ENCODE data around the gene COQ10B.

Gene COQ10B

DNA sequence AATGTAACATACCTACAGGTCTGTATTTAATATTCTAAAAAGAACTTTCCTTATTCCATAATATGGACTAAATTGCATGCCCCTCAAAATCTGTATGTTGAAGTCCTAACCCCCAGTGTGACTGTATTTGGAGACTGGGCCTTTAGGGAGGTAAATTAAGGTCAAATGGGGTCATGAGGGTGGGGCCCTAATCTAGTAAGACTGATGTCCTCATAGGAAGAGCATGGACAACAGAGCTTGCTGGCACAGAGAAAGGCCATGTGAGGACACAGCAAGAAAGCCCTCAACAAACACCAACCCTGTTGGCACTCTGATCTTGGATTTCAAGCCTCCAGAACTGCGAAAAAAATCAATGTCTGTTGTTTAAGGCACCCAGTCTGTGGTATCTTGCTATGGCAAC lies 37.1 kb upstream of the COQ10B start:
- Histone ChIP-seq H3K79me1 (replicated peaks; ENCODE audit: low read length, poor library complexity, severe bottlenecking) (peaks cover 16% of the 10 kb centered on the region), H3K14ac (ENCODE audit: low read length in 2 of 2) (no peak overlapping the region), H3K9me3 (ENCODE audit: control insufficient read depth, low read length) (no peaks in the 10 kb centered on the region), H4K8ac (ENCODE audit: low read length) (no peak overlapping the region), H3K4ac (ENCODE audit: low read depth in 1 of 2, low read length in 2 of 2) (no peak overlapping the region), H3K9ac (ENCODE audit: low read length) (no peak overlapping the region), H3K18ac (ENCODE audit: low read depth in 1 of 2, low read length in 2 of 2) (no peak overlapping the region), H3K27ac (ENCODE audit: low read length, poor library complexity, severe bottlenecking) (no peak overlapping the region), H3K4me1 (ENCODE audit: control insufficient read depth, insufficient read depth, low read depth, low read length) (no peaks in the 10 kb centered on the region), H3K4me3 (ENCODE audit: insufficient read depth in 1 of 2, low read depth in 1 of 2, low read length in 2 of 2) (no peak overlapping the region), H2BK15ac (ENCODE audit: low read depth, poor library complexity, severe bottlenecking) (no peak overlapping the region), H4K91ac (ENCODE audit: low read length) (no peak overlapping the region), H3K23ac (ENCODE audit: low read length in 2 of 2) (no peak overlapping the region), H2AK5ac (ENCODE audit: low read length, severe bottlenecking) (no peak overlapping the region), H2BK120ac (ENCODE audit: low read depth, low read length) (no peak overlapping the region), H2BK12ac (ENCODE audit: low read length in 2 of 2) (no peak overlapping the region), H3K27me3 (ENCODE audit: control insufficient read depth in 1 of 2, insufficient read depth in 1 of 2, low read length in 2 of 2) (no peaks in the 10 kb centered on the region), H2AFZ (ENCODE audit: low read depth, low read length) (no peak overlapping the region), H3K4me2 (ENCODE audit: low read length, poor library complexity, severe bottlenecking) (no peak overlapping the region), H2BK5ac (ENCODE audit: low read depth, low read length, poor library complexity, severe bottlenecking) (no peak overlapping the region), H3K36me3 (ENCODE audit: control insufficient read depth in 1 of 2, insufficient read depth in 2 of 2, low read depth in 1 of 2, low read length in 2 of 2) (peaks cover 28 to 91% of the 10 kb centered on the region in 2 experiments)
- 100% methylated on average over 1 of the region's 1 CpG for WGBS
- no peak for DNase-seq

DNA sequence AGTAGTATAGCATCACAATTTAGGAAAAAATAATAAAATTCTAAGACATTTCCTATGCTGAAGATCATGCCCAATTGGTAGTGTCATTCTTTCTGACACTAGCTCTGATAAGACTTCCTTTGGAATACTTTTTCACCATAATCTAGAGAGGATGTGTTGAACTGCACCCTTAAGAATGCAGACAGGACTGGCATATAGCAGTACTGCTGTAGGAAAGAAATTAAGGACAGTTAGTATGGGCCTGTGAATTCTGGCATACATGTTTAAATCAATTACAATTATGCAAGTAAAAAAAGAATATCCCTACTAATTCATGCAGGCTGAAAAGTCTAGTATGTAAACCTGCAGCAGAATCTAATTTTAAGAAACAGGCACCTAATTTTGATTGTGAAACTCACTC lies 33.9 kb upstream of the COQ10B start:
- no peak overlapping the region for H3K18ac ChIP-seq (ENCODE audit: low read depth in 1 of 2, low read length in 2 of 2)
- no peak overlapping the region for H3K4ac ChIP-seq (ENCODE audit: low read depth in 1 of 2, low read length in 2 of 2)
- no peak overlapping the region for H2AK5ac ChIP-seq (ENCODE audit: low read length, severe bottlenecking)
- H4K8ac ChIP-seq (ENCODE audit: low read length): no peak overlapping the region
- no peak overlapping the region for H3K9ac ChIP-seq (ENCODE audit: low read length)
- no peak overlapping the region for H2BK15ac ChIP-seq (ENCODE audit: low read depth, poor library complexity, severe bottlenecking)
- no peak for DNase-seq
- H2BK5ac ChIP-seq (ENCODE audit: low read depth, low read length, poor library complexity, severe bottlenecking): no peak overlapping the region
- peaks cover 12% of the 10 kb centered on the region for H3K79me1 ChIP-seq (replicated peaks; ENCODE audit: low read length, poor library complexity, severe bottlenecking)
- no peak overlapping the region for H3K14ac ChIP-seq (ENCODE audit: low read length in 2 of 2)
- H4K91ac ChIP-seq (ENCODE audit: low read length): no peak overlapping the region
- H3K4me3 ChIP-seq (ENCODE audit: insufficient read depth in 1 of 2, low read depth in 1 of 2, low read length in 2 of 2): no peak overlapping the region
- H3K4me2 ChIP-seq (ENCODE audit: low read length, poor library complexity, severe bottlenecking): no peak overlapping the region
- H3K23ac ChIP-seq (ENCODE audit: low read length in 2 of 2): no peak overlapping the region
- no peak overlapping the region for H3K27ac ChIP-seq (ENCODE audit: low read length, poor library complexity, severe bottlenecking)
- no peak overlapping the region for H2BK12ac ChIP-seq (ENCODE audit: low read length in 2 of 2)
- no peaks in the 10 kb centered on the region for H3K27me3 ChIP-seq (ENCODE audit: control insufficient read depth in 1 of 2, insufficient read depth in 1 of 2, low read length in 2 of 2)
- H3K9me3 ChIP-seq (ENCODE audit: control insufficient read depth, low read length): no peaks in the 10 kb centered on the region
- no peak overlapping the region for H2AFZ ChIP-seq (ENCODE audit: low read depth, low read length)
- no peaks in the 10 kb centered on the region for H3K4me1 ChIP-seq (ENCODE audit: control insufficient read depth, insufficient read depth, low read depth, low read length)
- peaks cover 22 to 95% of the 10 kb centered on the region in 2 experiments for H3K36me3 ChIP-seq (ENCODE audit: control insufficient read depth in 1 of 2, insufficient read depth in 2 of 2, low read depth in 1 of 2, low read length in 2 of 2)
- H2BK120ac ChIP-seq (ENCODE audit: low read depth, low read length): no peak overlapping the region

DNA sequence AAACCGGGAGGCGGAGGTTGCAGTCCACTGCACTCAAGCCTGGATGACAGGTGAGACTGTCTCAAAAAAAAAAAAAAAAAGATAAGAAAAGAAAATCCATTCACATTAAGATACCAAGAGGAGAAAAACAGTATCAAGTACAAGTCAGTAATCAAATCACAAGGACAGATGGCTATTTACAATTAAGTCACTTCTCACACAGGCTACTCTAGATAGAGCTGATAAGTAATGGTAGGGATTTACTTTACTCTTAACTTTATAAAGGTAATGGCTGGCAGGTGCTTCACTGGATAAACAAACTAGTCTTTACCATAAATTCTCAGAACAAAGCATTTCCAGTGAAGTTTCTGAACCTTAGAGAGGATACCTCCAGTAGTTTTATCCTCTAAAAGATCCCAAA lies 30.0 kb upstream of the COQ10B start:
- peaks cover 13 to 58% of the 10 kb centered on the region in 2 experiments for H3K36me3 ChIP-seq (ENCODE audit: control insufficient read depth in 1 of 2, insufficient read depth in 2 of 2, low read depth in 1 of 2, low read length in 2 of 2)

DNA sequence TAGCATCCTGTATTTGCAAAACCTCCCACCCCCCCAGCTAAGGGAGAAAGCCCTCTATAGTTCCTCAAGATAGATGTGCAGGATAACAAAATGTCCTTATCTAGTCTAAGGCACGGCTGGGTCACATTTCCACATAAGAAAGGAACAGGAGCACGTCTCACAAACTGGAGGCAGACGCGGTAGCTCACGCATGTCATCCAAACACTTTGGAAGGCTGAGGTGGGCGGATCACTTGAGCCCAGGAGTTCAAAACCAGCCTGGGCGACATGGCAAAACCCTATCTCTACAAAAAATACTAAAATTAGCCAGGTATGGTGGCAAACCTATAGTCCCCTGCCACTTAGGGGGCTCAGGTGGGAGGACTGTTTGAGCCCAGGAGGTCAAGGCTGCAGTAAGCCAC lies 27.8 kb upstream of the COQ10B start:
- WGBS: 90% methylated on average over 7 of the region's 7 CpGs
- Histone ChIP-seq H2BK5ac (ENCODE audit: low read depth, low read length, poor library complexity, severe bottlenecking) (no peak overlapping the region), H2BK12ac (ENCODE audit: low read length in 2 of 2) (no peak overlapping the region), H3K14ac (ENCODE audit: low read length in 2 of 2) (no peak overlapping the region), H3K4me1 (ENCODE audit: control insufficient read depth, insufficient read depth, low read depth, low read length) (peaks cover 5% of the 10 kb centered on the region), H3K79me1 (replicated peaks; ENCODE audit: low read length, poor library complexity, severe bottlenecking) (no peaks in the 10 kb centered on the region), H2BK15ac (ENCODE audit: low read depth, poor library complexity, severe bottlenecking) (no peak overlapping the region), H3K9me3 (ENCODE audit: control insufficient read depth, low read length) (no peaks in the 10 kb centered on the region), H3K18ac (ENCODE audit: low read depth in 1 of 2, low read length in 2 of 2) (no peak overlapping the region), H3K27me3 (ENCODE audit: control insufficient read depth in 1 of 2, insufficient read depth in 1 of 2, low read length in 2 of 2) (no peaks in the 10 kb centered on the region), H2BK120ac (ENCODE audit: low read depth, low read length) (no peak overlapping the region), H3K4me3 (ENCODE audit: insufficient read depth in 1 of 2, low read depth in 1 of 2, low read length in 2 of 2) (no peak overlapping the region), H3K27ac (ENCODE audit: low read length, poor library complexity, severe bottlenecking) (no peak overlapping the region), H4K91ac (ENCODE audit: low read length) (no peak overlapping the region), H3K36me3 (ENCODE audit: control insufficient read depth in 1 of 2, insufficient read depth in 2 of 2, low read depth in 1 of 2, low read length in 2 of 2) (peaks cover 17 to 43% of the 10 kb centered on the region in 2 experiments), H3K9ac (ENCODE audit: low read length) (peak overlapping the region; percentile 41), H2AFZ (ENCODE audit: low read depth, low read length) (no peak overlapping the region), H3K4ac (ENCODE audit: low read depth in 1 of 2, low read length in 2 of 2) (no peak overlapping the region), H3K4me2 (ENCODE audit: low read length, poor library complexity, severe bottlenecking) (no peak overlapping the region), H3K23ac (ENCODE audit: low read length in 2 of 2) (no peak overlapping the region), H4K8ac (ENCODE audit: low read length) (no peak overlapping the region), H2AK5ac (ENCODE audit: low read length, severe bottlenecking) (no peak overlapping the region)
- DNase-seq: no peak

More for the DNA sequence above, 30.0 kb upstream of the COQ10B start:
- Histone ChIP-seq H3K27me3 (ENCODE audit: control insufficient read depth in 1 of 2, insufficient read depth in 1 of 2, low read length in 2 of 2) (no peaks in the 10 kb centered on the region), H3K23ac (ENCODE audit: low read length in 2 of 2) (no peak overlapping the region), H4K8ac (ENCODE audit: low read length) (no peak overlapping the region), H2BK12ac (ENCODE audit: low read length in 2 of 2) (no peak overlapping the region), H2AFZ (ENCODE audit: low read depth, low read length) (no peak overlapping the region), H3K9ac (ENCODE audit: low read length) (no peak overlapping the region), H3K4me3 (ENCODE audit: insufficient read depth in 1 of 2, low read depth in 1 of 2, low read length in 2 of 2) (no peak overlapping the region), H4K91ac (ENCODE audit: low read length) (no peak overlapping the region), H2BK5ac (ENCODE audit: low read depth, low read length, poor library complexity, severe bottlenecking) (no peak overlapping the region), H3K9me3 (ENCODE audit: control insufficient read depth, low read length) (no peaks in the 10 kb centered on the region), H3K4me1 (ENCODE audit: control insufficient read depth, insufficient read depth, low read depth, low read length) (peaks cover 3% of the 10 kb centered on the region), H3K14ac (ENCODE audit: low read length in 2 of 2) (no peak overlapping the region), H2AK5ac (ENCODE audit: low read length, severe bottlenecking) (no peak overlapping the region), H3K27ac (ENCODE audit: low read length, poor library complexity, severe bottlenecking) (no peak overlapping the region), H2BK15ac (ENCODE audit: low read depth, poor library complexity, severe bottlenecking) (no peak overlapping the region), H2BK120ac (ENCODE audit: low read depth, low read length) (no peak overlapping the region), H3K4ac (ENCODE audit: low read depth in 1 of 2, low read length in 2 of 2) (no peak overlapping the region), H3K4me2 (ENCODE audit: low read length, poor library complexity, severe bottlenecking) (no peak overlapping the region), H3K18ac (ENCODE audit: low read depth in 1 of 2, low read length in 2 of 2) (no peak overlapping the region), H3K79me1 (replicated peaks; ENCODE audit: low read length, poor library complexity, severe bottlenecking) (peaks cover 2% of the 10 kb centered on the region)
- no peak for DNase-seq
- 100% methylated on average over 2 of the region's 2 CpGs for WGBS
